IMR-90 (cell line): Measurements from ENCODE around the gene SPATA32. TPM values are rescaled to one million over a fixed set of nuclear protein-coding genes. Genes with fewer than 3 reads are reported as not detected.

ENCODE experiments used
- ATAC-seq: fragments of 200-7000 bp; cut with Tn5 transposase; 2 replicates; pipeline ENCODE4 v1.9.1; 2020; ENCODE audit warnings: low read depth, mild to moderate bottlenecking, moderate library complexity
- BruUV-seq: library from RNA; stranded (reverse); fragments of 400-500 nt; replicated peaks from 2 replicates; lab custom pipeline; 2021; lab: Mats Ljungman, UMichigan
- CTCF ChIA-PET: fragments of 300-600 bp; formaldehyde crosslinking; extraction: SDS; loops from one replicate; lab custom pipeline; 2021; ENCODE audit warnings: antibody characterized with exemption; lab: Yijun Ruan, JAX
- POLR2A ChIA-PET: fragments of 300-600 bp; sonication (Branson Sonifier 250); formaldehyde crosslinking; loops from one replicate; lab custom pipeline; 2022; ENCODE audit warnings: antibody characterized with exemption; ENCODE audit not compliant: unreplicated experiment; lab: Charles Lee
- DNase-seq: peaks from one replicate; pipeline ENCODE4 v3.0.0; 2013
- H2AFZ ChIP-seq: replicated peaks from 2 replicates; pipeline ENCODE3; 2013; ENCODE audit warnings: low read length, mild to moderate bottlenecking; ENCODE audit not compliant: poor library complexity
- H2AK5ac ChIP-seq: 2 replicates; pipeline ENCODE4 v1.6.1; 2013; ENCODE audit warnings: low read depth, low read length, inconsistent platforms
- H2AK9ac ChIP-seq: replicated peaks from 2 replicates; pipeline ENCODE3; 2013; ENCODE audit warnings: mild to moderate bottlenecking, low read depth, low read length, moderate library complexity; ENCODE audit not compliant: poor library complexity
- H2BK120ac ChIP-seq: 2 replicates; pipeline ENCODE4 v1.6.1; 2013; ENCODE audit warnings: low read depth, low read length, inconsistent platforms
- H2BK15ac ChIP-seq: 3 replicates; pipeline ENCODE4 v1.6.1; 2013; ENCODE audit warnings: low read depth, low read length, inconsistent platforms
- H2BK20ac ChIP-seq: 2 replicates; pipeline ENCODE4 v1.6.1; 2013; ENCODE audit warnings: low read depth, mild to moderate bottlenecking, inconsistent platforms, low read length, moderate library complexity
- H2BK5ac ChIP-seq: 2 replicates; pipeline ENCODE4 v1.6.1; 2013; ENCODE audit warnings: mild to moderate bottlenecking, low read depth, low read length, inconsistent platforms; ENCODE audit not compliant: poor library complexity, severe bottlenecking
- H3K14ac ChIP-seq: replicated peaks from 2 replicates; pipeline ENCODE4 v1.6.1; 2013; ENCODE audit warnings: low read depth, low read length, inconsistent platforms
- H3K18ac ChIP-seq: 2 replicates; pipeline ENCODE4 v1.6.1; 2013; ENCODE audit warnings: low read depth, low read length, control low read depth
- H3K23ac ChIP-seq: 2 replicates; pipeline ENCODE4 v1.6.1; 2013; ENCODE audit warnings: low read depth, low read length, inconsistent platforms
- H3K27ac ChIP-seq: 2 replicates; pipeline ENCODE4 v1.5.1; 2013; ENCODE audit warnings: mild to moderate bottlenecking, control low read depth, low read length; ENCODE audit not compliant: insufficient read depth
- H3K27me3 ChIP-seq: 2 replicates; pipeline ENCODE4 v1.6.1; 2013; ENCODE audit warnings: low read length; ENCODE audit not compliant: control insufficient read depth, insufficient read depth
- H3K36me3 ChIP-seq: 2 replicates; pipeline ENCODE4 v1.6.1; 2013; ENCODE audit warnings: low read length, mixed read lengths; ENCODE audit not compliant: control insufficient read depth, insufficient read depth
- H3K4ac ChIP-seq: 2 replicates; pipeline ENCODE4 v1.6.1; 2013; ENCODE audit warnings: low read depth, low read length, inconsistent platforms
- H3K4me1 ChIP-seq: 2 replicates; pipeline ENCODE4 v1.6.1; 2013; ENCODE audit warnings: low read length, mixed read lengths; ENCODE audit not compliant: control insufficient read depth, insufficient read depth
- H3K4me2 ChIP-seq: 2 replicates; pipeline ENCODE4 v1.6.1; 2013; ENCODE audit warnings: low read depth, mild to moderate bottlenecking, control low read depth, low read length, moderate library complexity
- H3K4me3 ChIP-seq: 2 replicates; pipeline ENCODE4 v1.5.1; 2013; ENCODE audit warnings: low read depth, mild to moderate bottlenecking, control low read depth, low read length, moderate library complexity; ENCODE audit not compliant: insufficient read depth
- H3K56ac ChIP-seq: 2 replicates; pipeline ENCODE4 v1.6.1; 2013; ENCODE audit warnings: low read length, inconsistent platforms; ENCODE audit not compliant: insufficient read depth; ENCODE audit errors: extremely low read depth
- H3K79me1 ChIP-seq, 2 experiments: 2 replicates each; pipeline ENCODE4 v1.6.1; 2013; ENCODE audit warnings: low read length in 2 of 2, inconsistent platforms in 1 of 2, low read depth in 1 of 2
- H3K9ac ChIP-seq: 2 replicates; pipeline ENCODE4 v1.6.1; 2013; ENCODE audit warnings: low read depth, low read length, control low read depth
- H3K9me1 ChIP-seq: 2 replicates; pipeline ENCODE4 v1.6.1; 2013; ENCODE audit warnings: low read length, inconsistent platforms; ENCODE audit not compliant: insufficient read depth
- H3K9me3 ChIP-seq: 2 replicates; pipeline ENCODE4 v1.6.1; 2013; ENCODE audit warnings: low read length; ENCODE audit not compliant: control insufficient read depth, insufficient read depth
- H4K20me1 ChIP-seq: 2 replicates; pipeline ENCODE4 v1.6.1; 2013; ENCODE audit warnings: low read length, inconsistent platforms; ENCODE audit not compliant: insufficient read depth
- H4K5ac ChIP-seq: 2 replicates; pipeline ENCODE4 v1.6.1; 2013; ENCODE audit warnings: mild to moderate bottlenecking, low read depth, low read length, control low read depth
- H4K8ac ChIP-seq, 2 experiments: 2 replicates each; pipeline ENCODE4 v1.6.1; 2013; ENCODE audit warnings: low read depth in 2 of 2, low read length in 2 of 2, control low read depth in 1 of 2, inconsistent platforms in 1 of 2
- H4K91ac ChIP-seq: 2 replicates; pipeline ENCODE4 v1.6.1; 2013; ENCODE audit warnings: low read depth, low read length, inconsistent platforms; ENCODE audit not compliant: insufficient read depth
- BHLHE40 ChIP-seq: fragments of 150-350 bp; IDR thresholded peaks from 2 replicates; pipeline ENCODE4 v1.6.1; 2016; ENCODE audit warnings: mild to moderate bottlenecking, low read depth, low read length
- CHD1 ChIP-seq: IDR thresholded peaks from 2 replicates; pipeline ENCODE4 v1.6.1; 2012; ENCODE audit warnings: low read depth, low read length, improper control_type of control experiment
- FOS ChIP-seq: fragments of 150-350 bp; IDR thresholded peaks from 2 replicates; pipeline ENCODE4 v1.6.1; 2016; ENCODE audit warnings: low read depth, low read length
- MAFK ChIP-seq: IDR thresholded peaks from 2 replicates; pipeline ENCODE4 v1.6.1; 2012; ENCODE audit warnings: low read depth, low read length, improper control_type of control experiment
- MAZ ChIP-seq: IDR thresholded peaks from 2 replicates; pipeline ENCODE4 v1.6.1; 2012; ENCODE audit warnings: low read depth, mild to moderate bottlenecking, low read length, improper control_type of control experiment, moderate library complexity, borderline replicate concordance
- MXI1 ChIP-seq: IDR thresholded peaks from 2 replicates; pipeline ENCODE4 v1.6.1; 2012; ENCODE audit warnings: low read depth, mild to moderate bottlenecking, low read length, moderate library complexity, borderline replicate concordance
- NFE2L2 ChIP-seq: fragments of 150-350 bp; IDR thresholded peaks from 2 replicates; pipeline ENCODE4 v1.6.1; 2016; ENCODE audit warnings: low read depth, mild to moderate bottlenecking, low read length
- POLR2A ChIP-seq: IDR thresholded peaks from 2 replicates; pipeline ENCODE4 v1.6.1; 2012; ENCODE audit warnings: mild to moderate bottlenecking, low read depth, low read length
- RFX5 ChIP-seq: IDR thresholded peaks from 2 replicates; pipeline ENCODE4 v1.8.0; 2012; ENCODE audit warnings: low read depth, mild to moderate bottlenecking, low read length, moderate library complexity
- WGBS, 2 experiments: methylation state at CpG; one replicate each; pipeline versions ENCODE4 v1.1.5 to v1.1.7; 2013; ENCODE audit warnings: missing lambda C conversion rate in 2 of 2; ENCODE audit not compliant: insufficient read length in 1 of 2; ENCODE audit errors: extremely low coverage in 2 of 2; 5-methylcytosine and 5-hydroxymethylcytosine counted together
- dilution Hi-C: fragments of 300-500 bp; cut with HindIII; formaldehyde crosslinking; loops from one replicate; pipeline ENCODE4 v1.14.3; 2018; ENCODE audit warnings: low sequenced_read_pairs; ENCODE audit not compliant: unreplicated experiment
- in situ Hi-C: fragments of 300-500 bp; cut with MboI; formaldehyde crosslinking; loops from 3 replicates; pipeline ENCODE4 v1.14.3; 2019; ENCODE audit warnings: low sequenced_read_pairs, inconsistent platforms, mixed read lengths
- intact Hi-C: fragments of 100-400 bp; cut with micrococcal nuclease; formaldehyde crosslinking; loops from 2 replicates; pipeline ENCODE4 v1.10.0; 2022
- polyA plus RNA-seq, 3 experiments: library from polyadenylated mRNA; depleted of rRNA; stranded (reverse); fragments of >200 nt; gene quantifications; 2 replicates each; pipeline ENCODE4 v1.2.3, GENCODE V29; 2012; ENCODE audit warnings: low replicate concordance in 1 of 3
- total RNA-seq: library from RNA; depleted of rRNA; stranded (reverse); fragments of >200 nt; gene quantifications from 2 replicates; pipeline ENCODE4 v1.2.3, GENCODE V29; 2012
- TF ChIP-seq, protein P1 (sequence below): fragments of 150-350 bp; IDR thresholded peaks from 2 replicates; pipeline ENCODE4 v1.6.1; 2017; ENCODE audit warnings: mild to moderate bottlenecking, antibody characterized with exemption, low read length, low read depth

Gene SPATA32
- total and polyA plus RNA-seq, 2 of the 4 experiments (the other 2 are of a cell fraction) = 0.18 TPM; not detected in 1

GRCh38 chr17:45282683-45283644, 21.1 kb upstream of the SPATA32 start:
- Histone ChIP-seq H3K23ac (peak overlapping the region; percentile 17; the same call in 1 of the 2 replicates), H2BK20ac (no peak overlapping the region), H4K91ac (0 out of 2 replicates have a peak overlapping the region, but pooled peaks have one; percentile 13), H3K14ac (peak overlapping the region; percentile 21; the same call in 1 of the 2 replicates), H3K27me3 (no peaks in the 10 kb centered on the region), H2BK5ac (peak overlapping the region; percentile 20), H4K8ac (peak overlapping the region in 1 of 2 experiments; percentile 27; a peak in 1 of 4 replicates), H2AK5ac (peak overlapping the region; percentile 41; the same call in 1 of the 2 replicates), H3K4me2 (no peak overlapping the region), H3K36me3 (peaks cover 55% of the 10 kb centered on the region), H3K9me3 (no peaks in the 10 kb centered on the region), H3K4me3 (no peak overlapping the region), H3K56ac (no peak overlapping the region), H3K9me1 (peaks cover 8% of the 10 kb centered on the region; the same call in 1 of the 2 replicates), H4K20me1 (peaks cover 9% of the 10 kb centered on the region; the same call in 1 of the 2 replicates), H4K5ac (no peak overlapping the region), H2BK120ac (no peak overlapping the region), H3K4ac (peak overlapping the region; percentile 17), H3K9ac (no peak overlapping the region), H2AK9ac (peak overlapping the region; percentile 1), H3K18ac (no peak overlapping the region), H2AFZ (no peak overlapping the region), H3K79me1 (peaks cover 5 to 20% of the 10 kb centered on the region in 2 experiments; a peak in 2 of 4 replicates), H2BK15ac (no peak overlapping the region), H3K27ac (peak overlapping the region; percentile 36; the same call in 1 of the 2 replicates), H3K4me1 (peaks cover 18% of the 10 kb centered on the region)
- TF ChIP-seq MAZ (peak; percentile 25; the same call in 1 of the 2 replicates), POLR2A (no peak), NFE2L2 (no peak), CHD1 (no peak), RFX5 (no peak), BHLHE40 (peak; percentile 93), MXI1 (peak; percentile 60; the same call in 1 of the 2 replicates), MAFK (no peak), FOS (peak; percentile 79)
- TF ChIP-seq, protein P1, sequence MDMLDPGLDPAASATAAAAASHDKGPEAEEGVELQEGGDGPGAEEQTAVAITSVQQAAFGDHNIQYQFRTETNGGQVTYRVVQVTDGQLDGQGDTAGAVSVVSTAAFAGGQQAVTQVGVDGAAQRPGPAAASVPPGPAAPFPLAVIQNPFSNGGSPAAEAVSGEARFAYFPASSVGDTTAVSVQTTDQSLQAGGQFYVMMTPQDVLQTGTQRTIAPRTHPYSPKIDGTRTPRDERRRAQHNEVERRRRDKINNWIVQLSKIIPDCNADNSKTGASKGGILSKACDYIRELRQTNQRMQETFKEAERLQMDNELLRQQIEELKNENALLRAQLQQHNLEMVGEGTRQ = peak; percentile 81
- intact Hi-C loops (no loop called here), dilution Hi-C loops (no loop called here), in situ Hi-C loops (no loop called here)
- no TSS peak for BruUV-seq
- DNase-seq (peak; percentile 88), ATAC-seq (peak; percentile 92)
- POLR2A ChIA-PET = no interaction called here
- 61% methylated on average over 7 of the region's 21 CpGs; no CpG with 5 or more reads in 1 of the 2 experiments for WGBS, 2 experiments
- CTCF ChIA-PET = interaction anchor here (1.0 to 2.1 kb wide), 2 partner anchors 11 to 36 kb away, joined by 3 to 5 read pairs; no protein-coding TSS in a partner anchor
